Measurements from ENCODE around the gene TEX22.

GRCh38 chr14:105363847-105364708 lies 34.3 kb upstream of the TEX22 start:
- TF ChIP-seq POLR2A (IDR thresholded peaks at IDR 0.05) (no peak), CTCF (IDR thresholded peaks at IDR 0.05) (no peak)

All from ovary (tissue), 3 donors.